HG03520 (cell line): ENCODE data around the gene PROSER1.
"Not testable (repeated sequence)": the region's sequence is repeated elsewhere in the genome, so short reads cannot be mapped to it uniquely, and the experiment has no call there.

ENCODE experiments used
- ATAC-seq: cut with Tn5 transposase; IDR thresholded peaks from one replicate; pipeline ENCODE4 v1.9.1; 2021; ENCODE audit warnings: mild to moderate bottlenecking, moderate library complexity; ENCODE audit not compliant: unreplicated experiment

Gene PROSER1

DNA sequence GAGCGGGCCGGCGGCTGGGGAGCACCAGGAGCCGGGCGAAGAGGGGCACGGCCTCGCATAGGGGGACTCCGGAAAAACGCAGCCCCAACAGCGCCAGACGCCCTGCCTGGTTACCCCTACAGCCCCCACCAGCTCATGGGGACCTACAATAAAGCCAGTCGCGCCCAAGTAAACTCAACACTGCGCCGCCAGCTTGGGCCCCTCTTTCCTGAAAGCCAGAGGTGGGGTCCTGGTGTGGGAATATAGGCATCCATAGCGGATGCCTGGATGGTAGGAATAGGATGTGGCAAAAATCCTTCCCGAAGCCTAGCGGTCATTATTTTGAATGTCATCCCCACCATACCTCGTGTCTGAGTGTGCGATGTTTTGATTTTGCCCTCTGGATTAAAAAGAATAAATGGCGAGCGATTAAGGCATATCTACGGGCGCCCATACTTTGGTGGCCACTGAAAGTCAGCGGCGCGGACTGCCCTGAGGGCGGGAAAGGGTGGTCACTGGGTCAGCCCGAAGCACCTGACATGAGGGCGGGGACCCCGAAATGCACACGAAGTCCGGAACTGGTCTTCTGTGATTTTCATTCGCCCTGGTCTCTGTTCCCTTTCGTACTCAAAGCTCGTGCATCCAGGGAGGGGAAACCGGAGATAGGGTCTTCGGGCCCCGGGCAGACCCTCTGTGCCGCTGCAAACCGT, at the start of gene PROSER1, which contains the start of gene NHLRC3:
TSS of gene PROSER1 (minus strand) at position 210 of the 689 bp plus-strand sequence. CDS start 847 bp downstream, outside the sequence.
TSS of gene NHLRC3 (plus strand) at position 577 of the 689 bp plus-strand sequence. CDS start 184 bp downstream, outside the sequence.
- peak; percentile 63 for ATAC-seq

DNA sequence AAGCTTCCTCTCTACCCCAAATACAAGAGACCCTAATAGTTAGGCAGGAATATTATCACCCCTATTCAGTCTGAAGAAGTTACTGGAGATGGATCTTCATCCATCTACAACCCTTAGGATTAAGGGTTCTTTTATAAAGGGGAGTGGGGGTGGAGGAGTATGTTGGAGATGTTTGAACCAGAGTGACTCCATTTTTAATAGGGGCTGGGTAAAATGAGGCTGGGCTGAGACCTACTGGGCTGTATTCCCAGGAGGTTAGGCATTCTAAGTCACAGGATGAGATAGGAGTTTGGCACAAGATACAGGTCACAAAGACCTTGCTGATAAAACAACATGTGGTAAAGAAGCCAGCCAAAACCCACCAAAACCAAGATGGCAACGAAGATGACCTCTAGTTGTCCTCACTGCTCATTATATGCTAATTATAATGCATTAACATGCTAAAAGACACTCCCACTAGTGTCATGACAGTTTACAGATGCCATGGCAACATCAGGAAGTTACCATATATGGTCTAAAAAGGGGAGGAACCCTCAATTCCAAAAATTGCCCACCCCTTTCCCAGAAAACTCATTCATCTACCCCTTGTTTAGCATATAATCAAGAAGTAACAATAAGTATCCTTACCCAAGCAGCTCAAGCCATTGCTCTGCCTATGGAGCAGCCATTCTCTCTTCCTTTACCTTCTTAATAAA, 48.5 kb upstream of the PROSER1 start:
- not testable (repeated sequence) for ATAC-seq

DNA sequence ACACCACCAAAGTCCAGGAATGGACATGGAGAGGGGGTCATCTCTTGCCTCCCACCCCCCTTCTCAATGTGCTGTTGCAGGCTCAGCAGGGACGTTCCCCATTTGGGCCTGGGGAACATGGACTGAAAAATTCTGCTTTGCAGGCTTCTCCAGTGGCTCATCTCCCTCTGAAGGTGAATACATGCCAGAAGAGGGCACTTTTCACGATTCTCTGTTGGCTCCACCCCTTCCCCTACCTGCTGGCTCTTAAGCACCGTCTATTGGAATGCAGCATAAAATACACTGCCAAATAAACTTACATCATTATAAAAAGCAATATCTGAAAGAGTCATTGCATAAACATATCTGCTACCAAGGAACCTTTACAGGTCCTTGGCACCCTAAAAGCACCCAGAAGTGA, 36.1 kb upstream of the PROSER1 start:
- ATAC-seq: no peak

DNA sequence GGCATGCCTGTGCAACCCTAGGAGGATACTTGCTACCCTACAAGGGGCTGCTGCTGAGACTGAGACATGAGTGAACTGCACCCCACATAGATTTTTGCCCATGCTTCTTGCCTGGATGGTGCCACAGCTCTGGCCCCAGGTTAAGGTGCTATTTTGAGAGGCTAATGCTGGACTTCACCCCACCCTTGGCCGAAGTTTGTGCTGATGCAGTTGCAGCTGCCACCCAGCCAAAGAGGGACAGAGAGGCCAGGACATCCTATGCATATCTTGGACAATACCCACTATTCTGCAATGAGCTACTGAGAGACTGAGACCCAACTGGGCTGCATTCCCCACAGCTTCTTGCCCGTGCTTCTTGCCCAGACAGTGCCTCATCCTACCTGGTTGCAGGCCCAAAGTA, 35.0 kb upstream of the PROSER1 start:
- no peak for ATAC-seq

DNA sequence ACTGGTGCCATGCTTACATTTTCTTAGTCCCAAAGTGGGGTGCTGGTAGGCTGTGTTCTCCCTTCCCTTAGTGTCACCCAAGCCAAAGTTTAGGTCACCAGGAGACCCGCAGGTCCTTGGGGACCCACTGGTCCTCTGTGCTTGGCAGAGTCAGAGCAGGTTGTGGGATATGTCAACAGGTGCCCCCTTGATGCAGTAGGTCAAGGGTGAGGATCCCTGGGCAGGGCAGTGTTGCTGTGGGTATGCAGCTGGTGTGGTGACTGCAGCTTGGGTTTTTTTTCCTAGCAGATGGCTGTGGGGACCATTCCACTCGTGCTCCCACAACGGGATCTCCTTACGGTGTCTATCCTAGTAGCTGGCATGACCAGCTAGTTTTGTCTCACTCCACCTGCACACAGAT, 24.1 kb upstream of the PROSER1 start:
- no peak for ATAC-seq

DNA sequence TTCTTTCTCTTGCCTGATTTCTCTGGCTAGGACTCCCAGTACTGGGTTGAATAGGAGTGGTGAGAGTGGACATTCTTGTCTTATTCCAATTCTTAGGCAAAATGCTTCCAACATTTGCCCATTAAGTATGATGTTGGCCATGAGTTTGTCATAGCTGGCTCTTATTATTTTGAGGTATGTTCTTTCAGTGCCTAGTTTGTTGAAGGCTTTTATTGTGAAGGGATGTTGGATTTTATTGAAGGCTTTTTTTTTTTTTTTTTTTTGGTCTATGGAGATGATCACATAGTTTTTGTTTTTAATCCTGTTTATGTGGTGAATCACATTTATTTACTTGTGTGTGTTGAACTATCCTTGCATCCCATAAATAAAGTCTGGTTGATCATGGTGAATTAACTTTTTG, 20.2 kb upstream of the PROSER1 start:
- ATAC-seq: no peak

DNA sequence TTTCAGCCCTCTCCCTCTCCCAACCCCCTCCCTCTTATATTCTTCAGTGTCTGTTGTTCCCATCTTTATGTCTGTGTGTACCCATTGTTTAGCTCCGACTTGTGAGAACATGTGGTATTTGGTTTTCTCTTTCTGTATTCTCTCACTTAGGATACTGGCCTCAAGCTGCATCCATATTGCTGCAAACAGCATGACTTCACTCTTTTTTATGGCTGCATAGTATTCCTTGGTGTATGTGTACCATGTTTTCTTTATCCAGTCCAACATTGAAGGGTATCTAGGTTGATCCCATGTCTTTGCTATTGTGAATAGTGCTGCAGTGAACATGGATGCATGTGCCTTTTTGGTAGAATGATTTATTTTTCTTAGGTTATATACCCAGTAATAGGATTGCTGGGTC, 18.1 kb upstream of the PROSER1 start:
- no peak for ATAC-seq

DNA sequence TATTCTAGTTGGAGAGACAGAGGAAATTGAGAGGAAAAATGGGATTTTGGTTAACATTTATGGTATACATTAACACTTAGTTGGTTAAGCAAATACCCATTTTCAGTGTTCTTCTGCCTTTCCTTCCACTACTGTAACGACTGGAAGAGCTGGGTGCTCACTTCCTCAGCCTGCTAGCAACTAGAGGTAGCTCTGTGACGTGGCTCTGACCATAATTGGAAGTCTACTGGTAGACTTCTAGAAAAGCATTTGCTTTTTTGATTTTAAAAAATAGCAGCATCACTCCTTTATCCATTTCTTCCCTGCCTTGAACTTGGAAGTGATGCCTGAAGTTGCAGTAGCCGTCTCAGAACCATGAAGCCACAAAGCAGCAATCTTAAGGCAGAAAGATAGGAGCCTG, 16.2 kb upstream of the PROSER1 start:
- ATAC-seq: peak; percentile 55

DNA sequence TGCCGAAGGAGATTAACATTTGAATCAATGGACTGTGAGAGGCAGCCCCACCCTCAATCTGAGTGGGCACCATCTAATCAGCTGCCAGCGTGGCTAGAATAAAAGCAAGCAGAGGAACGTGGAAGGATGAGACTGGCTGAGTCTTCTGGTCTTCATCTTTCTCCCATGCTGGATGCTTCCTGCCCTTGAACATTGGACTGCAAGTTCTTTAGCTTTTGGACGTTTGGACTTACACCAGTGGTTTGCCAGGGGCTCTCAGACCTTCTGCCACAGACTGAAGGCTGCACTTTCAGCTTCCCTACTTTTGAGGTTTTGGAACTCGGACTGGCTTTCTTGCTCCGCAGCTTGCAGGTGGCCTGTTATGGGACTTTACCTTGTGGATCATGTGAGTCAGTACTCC, 15.1 kb upstream of the PROSER1 start:
- ATAC-seq: no peak

DNA sequence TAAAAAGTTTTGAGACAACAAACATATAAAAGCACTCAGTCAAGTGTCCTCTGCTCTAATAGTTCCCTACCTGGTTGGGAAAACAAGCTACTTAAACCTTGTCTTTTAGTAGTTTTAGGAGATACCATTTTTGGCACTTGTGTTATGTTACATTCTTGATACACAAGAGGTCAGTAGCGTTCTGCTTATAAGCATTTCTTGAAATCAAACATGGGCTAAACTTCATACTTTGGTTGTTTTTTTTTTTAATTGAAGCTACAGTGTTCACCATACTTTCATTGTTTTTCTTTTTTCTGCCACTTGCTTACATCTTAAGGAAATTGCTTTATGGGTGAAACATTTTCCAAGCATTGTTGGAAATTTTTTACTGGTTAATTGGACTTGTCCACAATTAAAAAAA, 13.3 kb upstream of the PROSER1 start:
- ATAC-seq: no peak

DNA sequence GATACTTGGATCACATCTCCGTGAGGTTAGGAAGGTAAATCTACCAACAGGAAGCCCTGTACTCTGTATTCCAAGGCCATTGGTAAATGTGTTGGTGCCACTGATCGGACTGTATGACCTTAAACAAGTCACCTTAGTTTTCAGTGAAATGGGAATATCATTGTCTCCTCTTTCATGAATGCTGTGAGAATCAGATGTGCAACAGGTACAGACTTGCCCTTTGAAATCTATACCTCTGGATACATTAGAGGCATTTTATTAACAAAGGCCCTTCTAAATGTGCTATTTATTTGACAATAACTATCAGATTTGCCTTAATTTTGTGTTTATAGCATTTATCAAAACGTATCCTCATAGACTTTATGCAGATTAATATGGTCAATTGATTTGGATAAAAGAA, 11.4 kb upstream of the PROSER1 start:
- ATAC-seq: no peak

DNA sequence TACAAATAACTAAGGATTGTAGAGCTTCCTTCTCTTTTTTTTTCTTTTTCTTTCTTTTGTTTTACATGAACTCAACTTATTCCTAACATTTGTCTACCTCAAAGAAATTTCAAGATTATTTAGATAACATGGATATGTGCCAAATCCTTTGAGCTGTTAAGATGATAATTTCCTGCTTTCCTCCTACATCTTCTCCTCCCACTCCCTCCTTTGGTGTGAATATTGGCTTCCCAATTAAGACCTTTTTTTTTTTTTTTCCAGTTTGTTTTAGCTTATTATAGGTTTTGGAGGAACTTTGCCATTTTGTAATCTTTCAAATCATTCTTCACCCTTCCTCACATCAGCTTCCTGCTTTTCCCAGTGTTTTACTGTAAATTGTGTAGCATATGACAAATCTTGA, 10.9 kb upstream of the PROSER1 start:
- ATAC-seq: no peak

DNA sequence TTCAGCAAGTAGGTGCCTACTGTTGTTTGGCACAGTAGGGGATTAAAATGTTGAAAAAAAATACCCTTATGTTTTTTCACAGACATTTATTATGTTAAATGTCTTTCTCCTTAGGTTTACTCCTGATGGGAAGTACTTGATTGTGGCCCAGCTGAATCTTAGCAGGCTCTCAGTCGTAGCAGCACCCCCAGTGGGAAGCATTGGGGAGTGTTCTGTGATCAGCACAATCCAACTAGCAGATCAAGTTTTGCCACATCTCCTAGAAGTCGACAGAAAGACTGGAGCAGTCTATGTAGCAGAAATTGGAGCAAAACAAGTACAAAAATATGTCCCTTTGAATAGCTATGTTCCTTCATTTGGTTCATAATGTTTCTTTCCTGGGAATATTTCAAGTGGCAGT, 9.7 kb upstream of the PROSER1 start:
- ATAC-seq: no peak

DNA sequence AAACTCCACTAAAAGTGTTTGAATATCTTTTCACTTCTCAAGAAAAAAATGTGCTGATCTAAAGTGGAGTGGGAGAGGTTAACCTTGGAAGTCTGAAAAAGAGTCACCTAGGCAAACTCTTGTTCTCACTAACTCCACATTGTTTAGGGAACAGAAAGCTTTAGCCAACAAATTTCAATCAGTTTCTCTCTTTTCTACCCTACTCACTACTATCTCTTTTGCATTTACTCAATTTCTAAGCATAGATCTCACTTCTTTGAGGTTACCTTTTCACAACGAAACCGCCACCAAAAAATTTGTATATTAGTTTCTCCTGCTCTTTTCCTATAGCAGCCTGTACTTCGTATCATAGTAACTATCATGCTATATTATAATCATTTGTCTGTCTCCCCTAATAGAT, 6.6 kb upstream of the PROSER1 start:
- peak; percentile 70 for ATAC-seq

DNA sequence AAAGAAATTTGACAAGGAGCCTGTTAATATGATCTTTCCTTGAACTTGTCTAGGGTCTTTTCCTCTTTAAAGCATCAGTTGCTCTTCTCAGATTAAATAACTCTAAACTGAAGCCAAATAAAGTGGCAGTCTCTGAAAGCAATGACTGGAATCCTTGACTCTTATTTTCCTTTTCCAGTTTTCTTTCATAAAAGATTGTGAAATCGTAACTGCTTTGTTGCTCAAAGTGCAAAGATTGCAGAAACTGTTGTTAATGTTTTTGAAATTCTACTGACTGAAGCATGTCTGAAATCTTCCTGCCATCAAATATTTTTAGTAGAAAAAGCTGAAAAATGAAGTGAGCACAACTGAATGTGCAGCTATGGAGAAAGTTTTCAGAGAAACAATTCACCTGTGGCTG, 2.3 kb upstream of the PROSER1 start:
- ATAC-seq: no peak

DNA sequence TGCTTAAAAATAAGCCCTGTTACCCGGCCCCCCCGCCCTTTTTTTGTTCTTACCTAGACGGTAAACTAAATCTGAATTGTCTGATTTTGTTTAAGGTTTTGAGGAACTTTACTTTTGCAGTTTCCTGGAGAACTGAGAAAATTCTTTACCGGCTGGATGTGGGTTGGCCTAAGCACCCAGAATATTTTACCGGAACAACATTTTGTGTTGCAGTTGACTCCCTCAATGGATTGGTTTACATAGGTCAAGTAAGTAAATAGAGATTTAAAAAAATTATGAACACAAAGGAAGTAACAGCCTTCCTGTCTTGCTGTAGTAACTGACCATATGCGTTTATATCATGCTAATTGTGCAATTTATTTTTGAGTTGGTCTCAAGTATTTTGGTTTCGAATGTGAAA, 1.2 kb upstream of the PROSER1 start:
- ATAC-seq: no peak

DNA sequence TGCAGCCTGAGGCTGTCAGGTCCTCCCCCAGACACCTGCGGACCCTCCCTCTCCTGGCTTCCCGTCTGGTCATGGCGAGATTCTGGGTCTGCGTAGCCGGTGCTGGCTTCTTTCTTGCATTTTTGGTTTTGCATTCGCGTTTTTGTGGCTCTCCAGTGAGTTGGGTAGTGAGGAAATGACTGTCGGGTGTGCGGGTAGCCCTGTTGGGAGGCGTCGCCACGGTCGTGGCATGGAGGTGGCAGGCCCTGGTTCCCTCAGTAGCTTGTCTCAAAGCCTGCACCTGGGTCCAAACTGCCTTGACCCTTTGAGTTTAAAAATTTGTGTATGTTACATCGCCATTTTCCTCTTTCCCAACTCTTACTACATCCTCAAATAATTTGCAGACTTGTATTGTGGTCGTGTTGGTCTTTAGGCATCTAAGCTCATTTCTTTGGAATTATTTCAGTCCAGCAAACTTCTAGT, 711 bp upstream of the PROSER1 start:
- peak; percentile 35 for ATAC-seq

DNA sequence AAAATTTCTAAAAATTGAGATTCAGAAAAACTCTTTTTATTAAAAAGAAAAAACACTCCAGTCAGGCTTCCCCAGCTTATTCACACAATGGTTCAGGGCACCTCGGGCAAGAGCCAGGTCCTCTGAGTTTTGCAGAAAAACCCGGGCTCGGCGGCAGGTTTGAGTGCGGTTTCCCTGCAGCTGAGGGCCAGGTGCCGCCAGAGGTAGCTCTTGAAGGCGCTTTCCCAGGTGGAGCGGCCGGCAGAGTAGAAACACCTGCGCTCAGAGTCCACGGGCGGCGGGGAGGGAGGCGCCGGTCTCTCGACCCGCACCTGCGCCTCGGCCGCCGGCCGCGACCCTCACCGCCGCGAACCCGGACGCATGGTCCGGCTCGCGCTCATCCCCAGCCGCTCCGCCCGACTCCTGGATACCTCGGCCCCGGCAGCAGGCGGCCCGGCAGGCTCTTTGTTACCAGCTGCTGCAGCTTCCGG, 444 bp downstream of the PROSER1 start:
- ATAC-seq: no peak

DNA sequence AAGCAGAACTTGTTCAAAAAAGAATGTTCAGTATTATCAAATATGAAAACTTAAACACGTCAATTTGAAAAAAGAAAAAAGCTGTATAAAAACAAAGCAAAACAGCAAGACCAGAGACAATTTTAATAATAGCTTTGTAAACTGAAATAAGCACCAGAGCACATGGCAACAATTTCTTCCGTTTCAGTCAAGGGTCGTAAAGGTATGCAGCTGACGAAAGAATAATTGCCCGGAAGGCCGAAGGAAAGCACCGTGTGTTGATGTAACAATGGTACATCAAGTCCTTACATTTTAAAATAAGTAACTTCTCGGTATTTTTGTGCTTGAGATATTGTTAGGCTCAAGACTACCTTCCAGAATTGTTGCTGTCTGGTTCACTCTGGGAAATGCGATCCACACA, 1.7 kb downstream of the PROSER1 start:
- no peak for ATAC-seq

DNA sequence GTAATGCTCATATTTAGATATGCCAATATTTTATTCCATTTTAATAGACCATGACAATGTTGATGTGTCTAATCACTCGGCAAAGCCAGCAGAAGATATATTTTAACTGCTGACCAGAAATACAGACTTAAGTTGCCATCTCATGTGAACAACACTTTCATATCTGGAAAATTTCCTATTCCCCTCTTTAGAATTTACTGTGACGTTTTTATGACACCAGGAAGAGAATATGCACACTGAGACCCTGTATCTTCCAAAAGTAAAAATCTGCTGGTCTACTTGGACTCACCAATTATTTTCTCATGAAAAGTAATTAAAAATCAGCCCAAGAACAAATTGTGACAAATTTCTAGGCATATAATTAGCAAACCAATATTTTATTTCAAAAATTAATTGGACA, 2.1 kb downstream of the PROSER1 start:
- ATAC-seq: no peak

DNA sequence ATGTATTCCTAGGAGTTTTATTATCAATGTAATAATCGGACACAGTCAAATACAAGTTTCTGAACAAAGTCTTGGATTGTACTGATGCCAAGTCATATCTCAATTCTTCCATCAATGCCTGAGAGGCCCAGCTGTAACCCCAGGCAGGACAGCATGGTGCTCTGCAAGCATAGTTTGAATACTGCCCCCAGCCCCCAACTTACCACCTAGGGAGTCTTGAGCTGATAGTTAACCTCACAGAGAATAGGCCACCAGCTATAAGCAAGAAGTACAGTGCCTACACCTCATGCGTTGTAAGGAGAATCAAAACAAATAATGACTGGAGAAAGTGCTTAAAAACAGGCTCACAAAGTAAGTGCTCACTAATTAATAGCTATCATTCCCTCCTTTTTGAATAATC, 2.7 kb downstream of the PROSER1 start:
- ATAC-seq: no peak

DNA sequence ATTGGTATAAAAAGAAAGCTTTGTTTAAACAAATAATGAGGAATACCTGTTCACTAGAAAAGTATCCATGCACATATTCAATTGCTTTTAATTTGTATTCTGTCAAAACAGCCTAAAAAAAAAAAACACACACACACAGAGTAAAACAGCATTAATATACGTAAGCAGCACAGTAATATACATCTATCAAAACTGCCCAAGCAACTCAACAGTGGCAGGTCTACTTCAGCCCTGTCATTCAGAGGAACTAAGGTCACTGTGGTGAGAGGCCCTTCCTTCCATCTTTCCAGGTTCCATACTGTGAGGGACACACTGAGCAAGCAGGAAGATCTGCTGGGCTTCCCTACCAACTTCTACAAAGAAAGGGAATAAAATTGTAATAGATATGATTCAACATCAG, 3.8 kb downstream of the PROSER1 start:
- ATAC-seq: no peak
